Measurements from ENCODE around the gene MOK.

DNA sequence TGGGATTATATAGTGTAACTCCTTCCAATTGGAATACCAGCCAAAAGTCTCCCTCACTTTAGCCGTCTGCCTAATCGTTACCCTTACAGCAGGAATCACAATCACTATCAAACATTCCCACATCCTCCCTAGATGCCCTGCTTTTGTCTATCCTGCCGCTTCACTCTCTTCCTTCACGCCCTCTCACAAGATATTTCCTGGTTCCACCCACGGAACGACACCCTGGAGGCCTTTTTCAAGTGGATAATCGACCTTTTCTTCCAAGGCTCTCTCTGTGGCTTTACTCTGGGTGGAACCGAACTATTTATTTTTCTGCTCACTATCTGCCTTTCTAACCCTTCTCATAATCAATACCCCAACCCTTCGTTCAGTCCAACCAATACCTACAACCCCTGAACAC, 58.9 kb downstream of the MOK start:
- TF ChIP-seq, protein P1, sequence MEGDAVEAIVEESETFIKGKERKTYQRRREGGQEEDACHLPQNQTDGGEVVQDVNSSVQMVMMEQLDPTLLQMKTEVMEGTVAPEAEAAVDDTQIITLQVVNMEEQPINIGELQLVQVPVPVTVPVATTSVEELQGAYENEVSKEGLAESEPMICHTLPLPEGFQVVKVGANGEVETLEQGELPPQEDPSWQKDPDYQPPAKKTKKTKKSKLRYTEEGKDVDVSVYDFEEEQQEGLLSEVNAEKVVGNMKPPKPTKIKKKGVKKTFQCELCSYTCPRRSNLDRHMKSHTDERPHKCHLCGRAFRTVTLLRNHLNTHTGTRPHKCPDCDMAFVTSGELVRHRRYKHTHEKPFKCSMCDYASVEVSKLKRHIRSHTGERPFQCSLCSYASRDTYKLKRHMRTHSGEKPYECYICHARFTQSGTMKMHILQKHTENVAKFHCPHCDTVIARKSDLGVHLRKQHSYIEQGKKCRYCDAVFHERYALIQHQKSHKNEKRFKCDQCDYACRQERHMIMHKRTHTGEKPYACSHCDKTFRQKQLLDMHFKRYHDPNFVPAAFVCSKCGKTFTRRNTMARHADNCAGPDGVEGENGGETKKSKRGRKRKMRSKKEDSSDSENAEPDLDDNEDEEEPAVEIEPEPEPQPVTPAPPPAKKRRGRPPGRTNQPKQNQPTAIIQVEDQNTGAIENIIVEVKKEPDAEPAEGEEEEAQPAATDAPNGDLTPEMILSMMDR (IDR thresholded peaks at IDR 0.05) = no peak
- no peak for TF ChIP-seq POLR2A (IDR thresholded peaks at IDR 0.05)

Measured in breast epithelium (tissue), 3 donors.